ENCODE results near the gene ZDHHC9.

DNA sequence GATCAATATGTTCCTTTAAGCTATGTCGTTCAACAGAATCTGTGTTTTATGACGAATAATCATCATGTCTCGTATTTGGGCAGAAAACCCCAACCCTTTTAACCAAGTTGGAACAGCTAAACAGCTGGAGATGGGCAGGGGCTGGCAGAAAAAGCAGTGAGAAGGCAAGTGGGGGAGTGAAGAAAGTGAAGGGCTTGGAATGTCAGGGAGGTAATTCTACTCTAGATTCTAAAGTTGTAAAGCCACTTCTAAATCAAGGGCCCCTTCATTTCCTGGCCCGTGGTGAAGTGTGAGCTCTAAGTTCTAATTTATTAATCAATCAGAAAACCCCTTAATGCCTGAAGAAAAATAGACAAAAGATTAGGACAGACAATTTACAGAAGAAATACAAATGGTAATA lies 43.5 kb downstream of the ZDHHC9 start:
- TF ChIP-seq GATA2 (IDR thresholded peaks at IDR 0.05; ENCODE audit: low read depth, low read length) = no peak
- TF ChIP-seq GATA3 (IDR thresholded peaks at IDR 0.05; ENCODE audit: low read depth, low read length) = no peak
